Measurements from ENCODE around the gene RAB36.

GRCh38 chr22:23106906-23107367 lies 38.3 kb upstream of the RAB36 start:
- no peak for TF ChIP-seq POLR2A (IDR thresholded peaks at IDR 0.05)
- TF ChIP-seq, protein P1, sequence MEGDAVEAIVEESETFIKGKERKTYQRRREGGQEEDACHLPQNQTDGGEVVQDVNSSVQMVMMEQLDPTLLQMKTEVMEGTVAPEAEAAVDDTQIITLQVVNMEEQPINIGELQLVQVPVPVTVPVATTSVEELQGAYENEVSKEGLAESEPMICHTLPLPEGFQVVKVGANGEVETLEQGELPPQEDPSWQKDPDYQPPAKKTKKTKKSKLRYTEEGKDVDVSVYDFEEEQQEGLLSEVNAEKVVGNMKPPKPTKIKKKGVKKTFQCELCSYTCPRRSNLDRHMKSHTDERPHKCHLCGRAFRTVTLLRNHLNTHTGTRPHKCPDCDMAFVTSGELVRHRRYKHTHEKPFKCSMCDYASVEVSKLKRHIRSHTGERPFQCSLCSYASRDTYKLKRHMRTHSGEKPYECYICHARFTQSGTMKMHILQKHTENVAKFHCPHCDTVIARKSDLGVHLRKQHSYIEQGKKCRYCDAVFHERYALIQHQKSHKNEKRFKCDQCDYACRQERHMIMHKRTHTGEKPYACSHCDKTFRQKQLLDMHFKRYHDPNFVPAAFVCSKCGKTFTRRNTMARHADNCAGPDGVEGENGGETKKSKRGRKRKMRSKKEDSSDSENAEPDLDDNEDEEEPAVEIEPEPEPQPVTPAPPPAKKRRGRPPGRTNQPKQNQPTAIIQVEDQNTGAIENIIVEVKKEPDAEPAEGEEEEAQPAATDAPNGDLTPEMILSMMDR (IDR thresholded peaks at IDR 0.05): no peak

All from lower leg skin (tissue), 3 donors.